Activated CD4-positive, alpha-beta T cell treated with anti-CD3 and anti-CD28 coated beads, Interleukin-2, amount 10 ng/mL, durations not matched to agents 7 days and 5 days (primary cell): Measurements from ENCODE around the gene COL11A2. TPM values are rescaled to one million over a fixed set of nuclear protein-coding genes. Genes with fewer than 3 reads are reported as not detected.

Experiments
- CTCF ChIA-PET: fragments of 350-600 bp; sonication (Branson Sonifier 250); formaldehyde crosslinking; loops from one replicate; lab custom pipeline; 2021; ENCODE audit warnings: antibody characterized with exemption; lab: Charles Lee
- POLR2A ChIA-PET: fragments of 350-600 bp; sonication (Branson Sonifier 250); formaldehyde crosslinking; loops from one replicate; lab custom pipeline; 2021; ENCODE audit warnings: antibody characterized with exemption; lab: Charles Lee
- DNase-seq: peaks from one replicate; pipeline ENCODE4 v3.0.0-alpha.2; 2020
- H3K27ac Mint-ChIP-seq: one replicate; pipeline ENCODE4 v1.8.0; 2021; ENCODE audit warnings: mild to moderate bottlenecking, moderate library complexity, mixed read lengths
- H3K27me3 Mint-ChIP-seq: one replicate; pipeline ENCODE4 v1.8.0; 2021; ENCODE audit warnings: mixed read lengths
- H3K36me3 Mint-ChIP-seq: one replicate; pipeline ENCODE4 v1.8.0; 2021; ENCODE audit warnings: low read depth, mixed read lengths
- H3K4me1 Mint-ChIP-seq: one replicate; pipeline ENCODE4 v1.8.0; 2021; ENCODE audit warnings: mixed read lengths
- H3K4me3 Mint-ChIP-seq: one replicate; pipeline ENCODE4 v1.8.0; 2021; ENCODE audit warnings: mild to moderate bottlenecking, moderate library complexity, mixed read lengths
- H3K9me3 Mint-ChIP-seq: one replicate; pipeline ENCODE4 v1.8.0; 2021; ENCODE audit warnings: mixed read lengths
- total RNA-seq, 2 experiments: library from RNA; stranded (reverse); gene quantifications; one replicate each; pipeline ENCODE4 v1.2.3, GENCODE V29; 2021

COL11A2 gene
- total RNA-seq, 2 experiments from 2014 or later, result 1.3 to 1.4 TPM

DNA sequence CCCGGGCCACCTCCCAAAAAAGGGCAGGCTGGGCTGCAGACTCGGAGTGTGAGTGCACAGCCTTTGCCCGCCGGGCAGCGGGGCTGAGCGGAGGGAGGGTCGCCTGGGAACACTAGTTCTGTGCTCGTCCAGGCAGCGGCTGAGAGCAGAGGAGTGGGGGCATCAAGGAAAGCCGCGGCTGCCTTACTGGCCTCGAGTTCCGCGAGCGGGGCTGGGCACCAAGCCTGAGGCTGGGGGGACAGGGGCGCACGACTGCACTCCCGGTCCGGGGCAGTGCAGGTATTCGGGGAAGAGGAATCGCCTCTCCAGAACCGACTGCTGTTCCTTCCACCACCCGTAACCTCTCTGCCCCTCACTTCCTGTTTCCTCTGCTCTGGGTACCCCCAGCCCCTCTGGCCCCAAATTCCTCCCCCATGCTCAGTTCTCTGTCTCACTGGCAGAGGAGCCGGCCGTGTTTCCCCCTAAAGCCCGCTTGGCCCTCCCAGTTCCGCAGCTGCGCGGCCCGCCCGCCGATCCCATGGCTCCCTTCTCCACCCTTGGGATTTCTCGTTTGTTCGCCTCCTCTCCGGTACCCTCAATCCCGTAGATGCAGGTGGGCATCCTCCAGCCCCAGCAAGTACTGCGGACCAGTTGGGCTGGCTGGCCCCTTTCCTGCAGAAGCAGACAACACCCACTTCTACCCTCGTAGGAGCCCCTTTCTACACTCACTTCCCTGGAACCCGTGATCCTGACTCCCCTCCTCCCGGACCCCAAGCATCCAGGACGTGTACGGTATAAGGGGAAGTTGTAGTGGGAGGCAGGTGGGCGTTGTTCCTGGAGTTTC, 21.1 kb upstream of the COL11A2 start:
- ChIA-PET POLR2A (no interaction called here), CTCF (interaction anchor here (1.0 kb wide), 1 partner anchor 35 kb away, joined by 3 read pairs; no protein-coding TSS in a partner anchor)
- peaks cover 31% of the 10 kb centered on the region for H3K4me1 Mint-ChIP-seq

DNA sequence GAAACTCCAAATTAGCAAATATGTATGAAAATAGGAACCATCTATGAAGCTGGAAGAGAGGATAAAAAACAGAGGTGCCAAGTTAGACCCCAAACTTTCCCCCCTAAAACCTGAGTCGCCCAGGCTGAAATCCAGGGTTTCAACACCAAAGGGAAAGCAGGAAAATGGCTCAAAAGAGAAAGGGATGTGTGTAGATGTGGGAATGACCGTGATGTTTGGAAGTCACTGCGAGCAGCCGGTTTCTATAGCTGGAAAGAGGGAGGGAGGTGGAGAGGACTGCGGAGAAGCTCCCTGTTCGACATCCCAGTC, 20.5 kb upstream of the COL11A2 start:
- Mint-ChIP-seq H3K4me1 (peaks cover 31% of the 10 kb centered on the region), H3K4me3 (peak overlapping the region; percentile 7), H3K27me3 (peaks cover 26% of the 10 kb centered on the region), H3K9me3 (no peaks in the 10 kb centered on the region), H3K36me3 (peaks cover 29% of the 10 kb centered on the region), H3K27ac (no peak overlapping the region)
- POLR2A ChIA-PET, result no interaction called here
- CTCF ChIA-PET, result interaction anchor here (1.0 kb wide), 2 partner anchors 13 to 36 kb away, joined by 3 read pairs; no protein-coding TSS in a partner anchor
- no peak for DNase-seq

More for the DNA sequence above, 21.1 kb upstream of the COL11A2 start:
- DNase-seq, result no peak
- Mint-ChIP-seq H3K36me3 (peaks cover 29% of the 10 kb centered on the region), H3K9me3 (no peaks in the 10 kb centered on the region), H3K27ac (no peak overlapping the region), H3K27me3 (peaks cover 31% of the 10 kb centered on the region), H3K4me3 (peak overlapping the region; percentile 7)

DNA sequence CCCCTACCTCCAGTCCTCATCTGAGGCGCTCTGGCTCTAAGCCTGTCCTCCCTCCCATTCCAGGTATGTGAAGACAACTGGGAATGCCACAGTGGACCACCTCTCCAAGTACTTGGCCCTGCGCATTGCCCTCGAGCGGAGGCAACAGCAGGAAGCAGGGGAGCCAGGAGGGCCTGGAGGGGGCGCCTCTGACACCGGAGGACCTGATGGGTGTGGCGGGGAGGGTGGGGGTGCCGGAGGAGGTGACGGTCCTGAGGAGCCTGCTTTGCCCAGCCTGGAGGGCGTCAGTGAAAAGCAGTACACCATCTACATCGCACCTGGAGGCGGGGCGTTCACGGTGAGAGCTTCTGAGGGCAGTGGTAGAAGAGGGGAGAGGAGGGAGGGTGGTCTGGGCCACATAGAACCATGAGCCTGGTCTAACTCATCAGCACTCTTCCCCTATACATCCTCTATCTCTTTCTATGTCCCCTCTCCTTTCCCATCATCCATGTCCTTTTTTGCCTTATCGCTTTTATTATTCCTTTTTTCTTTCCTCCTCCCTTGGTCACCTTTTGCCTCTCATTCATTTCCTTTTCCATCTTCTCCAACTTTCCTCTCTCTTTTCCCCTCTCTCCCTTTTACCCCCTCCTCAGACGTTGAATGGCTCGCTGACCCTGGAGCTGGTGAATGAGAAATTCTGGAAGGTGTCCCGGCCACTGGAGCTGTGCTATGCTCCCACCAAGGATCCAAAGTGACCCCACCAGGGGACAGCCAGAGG, 19.6 kb upstream of the COL11A2 start:
- POLR2A ChIA-PET, result no interaction called here
- peaks cover 26% of the 10 kb centered on the region for H3K27me3 Mint-ChIP-seq
- H3K4me1 Mint-ChIP-seq, result peaks cover 32% of the 10 kb centered on the region
- H3K4me3 Mint-ChIP-seq, result no peak overlapping the region
- CTCF ChIA-PET, result interaction anchor here (0.6 to 1.4 kb wide), 3 partner anchors 14 to 22 kb away, joined by 3 read pairs; no protein-coding TSS in a partner anchor
- H3K36me3 Mint-ChIP-seq, result peaks cover 29% of the 10 kb centered on the region
- H3K9me3 Mint-ChIP-seq, result no peaks in the 10 kb centered on the region
- no peak overlapping the region for H3K27ac Mint-ChIP-seq
- no peak for DNase-seq

DNA sequence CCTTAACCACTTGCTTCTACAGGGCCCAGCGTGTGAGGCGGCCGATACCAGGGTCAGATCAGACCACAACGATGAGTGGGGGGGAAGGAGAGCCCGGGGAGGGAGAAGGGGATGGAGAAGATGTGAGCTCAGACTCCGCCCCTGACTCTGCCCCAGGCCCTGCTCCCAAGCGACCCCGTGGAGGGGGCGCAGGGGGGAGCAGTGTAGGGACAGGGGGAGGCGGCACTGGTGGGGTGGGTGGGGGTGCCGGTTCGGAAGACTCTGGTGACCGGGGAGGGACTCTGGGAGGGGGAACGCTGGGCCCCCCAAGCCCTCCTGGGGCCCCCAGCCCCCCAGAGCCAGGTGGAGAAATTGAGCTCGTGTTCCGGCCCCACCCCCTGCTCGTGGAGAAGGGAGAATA, 18.9 kb upstream of the COL11A2 start:
- Mint-ChIP-seq H3K9me3 (no peaks in the 10 kb centered on the region), H3K4me1 (peaks cover 37% of the 10 kb centered on the region), H3K27me3 (peaks cover 26% of the 10 kb centered on the region), H3K27ac (no peak overlapping the region), H3K4me3 (no peak overlapping the region), H3K36me3 (peaks cover 29% of the 10 kb centered on the region)
- POLR2A ChIA-PET, result no interaction called here
- DNase-seq, result no peak
- CTCF ChIA-PET, result interaction anchor here (1.4 kb wide), 1 partner anchor 23 kb away, joined by 3 read pairs; no protein-coding TSS in a partner anchor

DNA sequence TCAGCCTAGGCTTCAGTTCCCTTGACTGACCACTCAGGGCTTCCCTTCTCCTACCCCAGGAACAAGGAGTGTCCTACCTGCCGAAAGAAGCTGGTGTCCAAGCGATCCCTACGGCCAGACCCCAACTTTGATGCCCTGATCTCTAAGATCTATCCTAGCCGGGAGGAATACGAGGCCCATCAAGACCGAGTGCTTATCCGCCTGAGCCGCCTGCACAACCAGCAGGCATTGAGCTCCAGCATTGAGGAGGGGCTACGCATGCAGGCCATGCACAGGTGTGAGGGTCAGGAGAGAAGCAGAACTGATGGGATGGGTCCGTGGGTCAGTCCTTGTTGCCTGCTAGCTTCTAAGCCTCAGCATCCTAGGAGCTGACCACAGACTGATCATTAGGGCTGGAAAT, 17.6 kb upstream of the COL11A2 start:
- Mint-ChIP-seq H3K27me3 (peaks cover 22% of the 10 kb centered on the region), H3K4me1 (peaks cover 49% of the 10 kb centered on the region), H3K36me3 (peaks cover 29% of the 10 kb centered on the region), H3K9me3 (no peaks in the 10 kb centered on the region), H3K4me3 (peak overlapping the region; percentile 79), H3K27ac (no peak overlapping the region)
- DNase-seq, result no peak
- ChIA-PET POLR2A (interaction anchor here (0.6 kb wide), 1 partner anchor 8 kb away, joined by 3 read pairs; no protein-coding TSS in a partner anchor), CTCF (interaction anchor here (1.0 to 2.7 kb wide), 5 partner anchors 12 to 82 kb away, joined by 3 to 20 read pairs (median 3); no protein-coding TSS in a partner anchor)

DNA sequence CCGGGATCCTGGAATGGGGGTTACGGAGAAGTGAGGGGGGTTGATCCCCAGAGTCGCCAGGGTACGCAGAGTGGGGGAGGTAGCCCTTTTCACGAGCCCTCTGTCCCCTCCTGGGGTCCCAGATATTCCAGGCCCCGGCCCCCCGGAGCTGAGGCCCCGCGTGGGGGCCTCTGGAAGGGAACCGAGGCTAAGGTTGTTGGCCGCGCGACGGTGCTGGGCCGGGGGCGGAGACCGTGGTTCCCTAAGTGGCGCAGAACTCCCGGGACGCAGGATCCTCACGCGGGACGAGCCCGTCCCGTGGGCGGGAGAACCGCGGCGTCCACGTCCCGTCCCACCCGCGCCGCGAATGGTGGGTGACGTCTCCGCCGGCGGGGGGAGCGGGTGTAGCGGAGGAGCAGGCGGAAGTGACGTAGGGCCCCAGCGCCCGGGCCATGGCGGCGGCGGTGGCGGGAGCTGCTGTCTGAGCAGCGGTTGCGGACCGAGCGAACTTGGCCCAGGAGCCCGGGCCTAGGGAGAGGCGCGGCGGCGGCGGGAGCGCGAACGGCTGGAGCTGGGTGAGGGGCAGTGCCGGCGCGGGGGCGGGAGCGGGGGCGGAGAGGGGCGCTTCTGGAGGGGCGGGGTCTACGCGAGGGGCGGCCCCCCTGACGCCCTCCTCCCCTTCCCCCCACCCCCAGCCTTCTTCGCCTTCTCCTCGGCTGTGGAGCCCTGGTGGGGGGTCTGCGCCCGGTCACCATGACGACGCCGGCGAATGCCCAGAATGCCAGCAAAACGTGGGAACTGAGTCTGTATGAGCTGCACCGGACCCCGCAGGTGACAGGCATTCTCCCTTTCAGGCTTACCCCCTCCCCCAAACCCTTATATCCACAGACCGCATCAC, 16.1 kb upstream of the COL11A2 start, which contains the start of gene RING1:
RING1 (plus strand) TSS at position 410 of the 877 bp plus-strand sequence; CDS start at position 733, 323 bp downstream.
- Mint-ChIP-seq H3K9me3 (no peaks in the 10 kb centered on the region), H3K36me3 (peaks cover 33% of the 10 kb centered on the region), H3K27me3 (peaks cover 10% of the 10 kb centered on the region), H3K4me3 (peak within 1 kb of the TSS; percentile 79), H3K27ac (peak within 1 kb of the TSS; percentile 90), H3K4me1 (peaks cover 55% of the 10 kb centered on the region)
- POLR2A ChIA-PET, result interaction anchor here (1.0 kb wide), 3 partner anchors 40 to 236 kb away, joined by 3 read pairs; no protein-coding TSS in a partner anchor
- CTCF ChIA-PET, result interaction anchor here (1.1 to 2.7 kb wide), 6 partner anchors 9 to 84 kb away, joined by 3 to 20 read pairs (median 4); partner anchors contain the start of gene WDR46
- DNase-seq, result peak; percentile 87

DNA sequence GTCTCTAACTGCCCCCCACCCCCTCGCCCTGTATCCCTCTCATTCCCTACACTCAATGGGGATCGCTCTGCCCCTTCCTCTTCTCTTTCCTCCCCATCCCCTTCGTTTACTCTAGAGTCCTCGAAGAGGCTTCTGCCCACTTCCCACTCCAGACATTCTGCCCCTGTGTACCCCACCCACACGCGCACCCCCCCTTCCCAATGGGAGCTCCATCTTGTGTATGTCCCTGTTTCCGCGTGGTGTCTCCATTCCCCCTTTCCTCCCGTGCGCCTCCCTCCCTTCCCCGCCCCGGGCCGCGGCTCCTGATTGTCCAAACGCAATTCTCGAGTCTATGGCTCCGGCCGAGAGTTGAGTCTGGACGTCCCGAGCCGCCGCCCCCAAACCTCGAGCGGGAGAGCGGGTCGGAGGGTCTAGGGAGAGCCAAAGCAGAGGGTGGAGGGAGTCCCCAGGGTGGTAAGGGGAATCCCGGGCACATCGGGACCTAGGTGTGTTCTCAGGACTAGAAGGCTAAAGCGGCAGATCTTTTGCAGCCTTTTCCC, 15.4 kb upstream of the COL11A2 start:
- CTCF ChIA-PET, result interaction anchor here (1.1 to 2.7 kb wide), 4 partner anchors 8 to 81 kb away, joined by 3 to 20 read pairs (median 6); partner anchors contain the start of gene WDR46
- peak overlapping the region; percentile 79 for H3K4me3 Mint-ChIP-seq
- peaks cover 38% of the 10 kb centered on the region for H3K36me3 Mint-ChIP-seq
- peaks cover 56% of the 10 kb centered on the region for H3K4me1 Mint-ChIP-seq
- H3K27ac Mint-ChIP-seq, result peak overlapping the region; percentile 90
- H3K9me3 Mint-ChIP-seq, result no peaks in the 10 kb centered on the region
- peaks cover 3% of the 10 kb centered on the region for H3K27me3 Mint-ChIP-seq
- no peak for DNase-seq
- POLR2A ChIA-PET, result interaction anchor here (1.0 kb wide), 3 partner anchors 41 to 236 kb away, joined by 3 read pairs; no protein-coding TSS in a partner anchor

DNA sequence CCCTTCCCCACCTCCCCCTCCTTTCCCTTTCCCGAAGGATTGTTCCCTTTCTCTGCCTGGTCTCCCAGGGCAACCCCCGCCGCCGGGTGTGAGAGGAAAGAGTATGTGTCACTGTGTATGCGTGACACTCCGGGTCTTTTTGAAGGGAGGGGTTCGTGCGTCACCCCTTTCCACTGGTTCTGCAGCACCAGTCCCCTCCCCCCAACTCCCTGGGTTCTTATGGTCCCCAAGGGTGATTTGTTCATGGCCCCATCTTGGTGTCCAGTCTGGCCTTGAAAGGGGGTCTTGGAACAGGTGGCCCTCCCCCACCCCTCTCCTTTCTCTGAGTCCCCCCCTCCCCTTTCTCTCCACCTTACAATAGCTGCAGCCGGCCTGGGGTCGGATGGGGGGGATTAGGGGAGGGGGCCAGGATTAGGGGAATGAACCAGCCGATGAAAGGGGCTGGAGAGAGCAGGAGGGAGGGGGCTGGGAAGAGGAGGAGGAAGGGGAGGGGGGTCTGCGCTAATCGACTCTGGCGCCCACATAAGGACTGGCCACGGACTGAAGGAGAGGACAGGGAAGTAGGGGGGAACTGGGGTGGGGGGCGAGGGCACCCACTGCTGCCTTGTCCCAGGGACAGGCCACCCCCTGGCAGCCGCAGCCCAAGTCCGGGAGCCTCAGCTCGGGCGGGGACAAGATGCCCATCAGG, 14.7 kb upstream of the COL11A2 start:
- peaks cover 39% of the 10 kb centered on the region for H3K36me3 Mint-ChIP-seq
- no peaks in the 10 kb centered on the region for H3K27me3 Mint-ChIP-seq
- no peak overlapping the region for H3K4me3 Mint-ChIP-seq
- H3K4me1 Mint-ChIP-seq, result peaks cover 60% of the 10 kb centered on the region
- ChIA-PET CTCF (interaction anchor here (1.1 to 2.7 kb wide), 2 partner anchors 42 to 82 kb away, joined by 3 to 20 read pairs; partner anchors contain the start of gene WDR46), POLR2A (no interaction called here)
- DNase-seq, result no peak
- H3K27ac Mint-ChIP-seq, result peak overlapping the region; percentile 90
- no peaks in the 10 kb centered on the region for H3K9me3 Mint-ChIP-seq

DNA sequence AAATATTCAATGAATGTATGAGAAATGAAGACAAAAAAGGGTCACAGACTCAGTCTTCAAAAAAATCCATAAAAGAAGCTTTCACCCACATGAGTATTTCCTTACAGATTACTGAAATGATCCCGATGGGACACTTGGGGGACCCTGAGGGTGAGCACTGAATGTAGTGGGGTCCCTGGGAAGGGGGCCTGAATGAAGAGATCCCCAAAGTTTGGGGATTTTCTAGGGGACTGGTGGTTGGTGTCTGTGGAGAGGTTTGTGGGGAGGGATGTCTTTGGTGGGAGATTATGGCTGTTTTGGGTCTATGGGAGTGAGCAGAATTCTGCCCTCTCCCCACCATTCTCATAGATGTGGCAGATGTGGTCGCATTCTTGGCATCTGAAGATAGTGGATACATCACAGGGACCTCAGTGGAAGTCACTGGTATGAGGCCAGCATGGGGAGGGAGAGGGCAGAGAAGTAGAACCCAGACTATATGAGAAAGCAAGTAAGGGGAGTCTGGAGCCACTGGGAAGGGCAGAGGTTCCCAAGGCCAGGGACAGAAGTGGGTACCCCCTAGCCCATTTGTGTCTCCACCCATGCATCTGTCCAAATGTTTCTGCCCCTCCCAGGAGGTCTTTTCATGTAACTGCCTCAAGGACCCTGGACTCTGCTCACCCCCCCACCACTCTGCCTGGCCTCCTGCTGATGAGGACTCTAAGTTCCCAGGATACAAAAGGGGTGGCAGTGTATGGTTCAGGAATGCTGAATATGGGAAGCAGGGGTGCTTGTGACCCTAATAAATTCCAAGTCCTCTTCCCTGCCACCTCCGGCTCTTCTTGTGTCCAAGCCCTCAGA, 14.0 kb upstream of the COL11A2 start:
- no peak for DNase-seq
- Mint-ChIP-seq H3K27ac (peak overlapping the region; percentile 88), H3K9me3 (no peaks in the 10 kb centered on the region), H3K36me3 (peaks cover 43% of the 10 kb centered on the region), H3K4me3 (peak overlapping the region; percentile 81), H3K27me3 (no peaks in the 10 kb centered on the region), H3K4me1 (peaks cover 67% of the 10 kb centered on the region)
- CTCF ChIA-PET, result no interaction called here
- POLR2A ChIA-PET, result no interaction called here

DNA sequence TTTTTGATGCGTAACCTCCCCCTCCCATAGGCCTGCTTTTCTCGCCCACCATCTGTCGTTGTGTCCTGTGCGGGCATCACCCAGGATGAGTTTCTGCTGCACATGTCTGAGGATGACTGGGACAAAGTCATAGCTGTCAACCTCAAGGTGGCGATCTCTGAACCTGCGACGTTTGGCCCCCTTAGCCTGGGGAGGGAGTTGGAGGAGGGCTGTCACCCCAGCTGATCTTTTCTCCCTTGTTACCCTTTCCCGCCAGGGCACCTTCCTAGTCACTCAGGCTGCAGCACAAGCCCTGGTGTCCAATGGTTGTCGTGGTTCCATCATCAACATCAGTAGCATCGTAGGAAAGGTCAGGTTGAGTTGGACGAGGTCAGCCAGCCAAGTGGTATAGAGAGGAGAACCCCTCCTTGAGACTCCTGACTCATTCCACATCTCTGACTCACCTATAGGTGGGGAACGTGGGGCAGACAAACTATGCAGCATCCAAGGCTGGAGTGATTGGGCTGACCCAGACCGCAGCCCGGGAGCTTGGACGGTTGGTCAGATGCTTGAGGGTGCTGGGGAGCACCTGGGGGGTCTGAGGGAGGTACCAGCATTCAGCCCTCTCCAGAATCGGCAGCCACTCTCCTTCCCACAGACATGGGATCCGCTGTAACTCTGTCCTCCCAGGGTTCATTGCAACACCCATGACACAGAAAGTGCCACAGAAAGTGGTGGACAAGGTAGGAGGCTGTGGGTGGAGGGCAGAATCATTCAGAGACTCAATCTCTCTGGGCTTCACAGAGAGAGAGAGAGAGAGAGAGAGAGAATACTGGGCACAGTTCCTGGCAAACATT, 13.1 kb upstream of the COL11A2 start:
- no peaks in the 10 kb centered on the region for H3K9me3 Mint-ChIP-seq
- peaks cover 69% of the 10 kb centered on the region for H3K4me1 Mint-ChIP-seq
- peak overlapping the region; percentile 81 for H3K4me3 Mint-ChIP-seq
- POLR2A ChIA-PET, result no interaction called here
- H3K27ac Mint-ChIP-seq, result peak overlapping the region; percentile 88
- H3K27me3 Mint-ChIP-seq, result no peaks in the 10 kb centered on the region
- DNase-seq, result peak; percentile 25
- CTCF ChIA-PET, result interaction anchor here (0.8 to 1.4 kb wide), 2 partner anchors 43 to 361 kb away, joined by 3 to 4 read pairs; no protein-coding TSS in a partner anchor
- H3K36me3 Mint-ChIP-seq, result peaks cover 45% of the 10 kb centered on the region
